SK-N-MC (cell line): ENCODE measurements around the gene CDK13.

Source experiments
- EZH2 ChIP-seq: fragments of 200-600 bp; sonication (generic); IDR thresholded peaks from one replicate; pipeline ENCODE4 v1.6.1; 2017; ENCODE audit warnings: antibody characterized with exemption
- POLR2AphosphoS5 ChIP-seq: IDR thresholded peaks from 2 replicates; pipeline ENCODE4 v1.6.1; 2012; ENCODE audit warnings: mild to moderate bottlenecking, low read depth, low read length, borderline replicate concordance

- no peak for TF ChIP-seq POLR2AphosphoS5
- no peak for TF ChIP-seq EZH2
Observed at GRCh38 chr7:39985398-39985918, 35.4 kb downstream of the CDK13 start.
